GM23338 (cell line): ENCODE data around the gene TCERG1L. TPM values are rescaled to one million over a fixed set of nuclear protein-coding genes. Genes with fewer than 3 reads are reported as not detected.

Experiments
- CREB1 ChIP-seq: fragments of 250-450 bp; sonication (Bioruptor Pico); IDR thresholded peaks from 2 replicates; pipeline ENCODE4 v1.5.0; 2020; ENCODE audit warnings: low read depth, mild to moderate bottlenecking, moderate library complexity
- EZH2 ChIP-seq: fragments of 200-600 bp; sonication (generic); IDR thresholded peaks from one replicate; pipeline ENCODE4 v1.8.0; 2017; ENCODE audit warnings: antibody characterized with exemption, mild to moderate bottlenecking, low read depth; ENCODE audit not compliant: unreplicated experiment
- JUNB ChIP-seq: IDR thresholded peaks from one replicate; pipeline ENCODE4 v1.6.1; 2016; ENCODE audit warnings: antibody characterized with exemption; ENCODE audit not compliant: unreplicated experiment
- NANOG ChIP-seq: IDR thresholded peaks from 2 replicates; pipeline ENCODE4 v1.6.1; 2016; ENCODE audit warnings: antibody characterized with exemption, borderline replicate concordance
- POLR2AphosphoS5 ChIP-seq: IDR thresholded peaks from 2 replicates; pipeline ENCODE4 v1.6.1; 2016; ENCODE audit warnings: antibody characterized with exemption, low read depth
- REST ChIP-seq: IDR thresholded peaks from one replicate; pipeline ENCODE4 v1.6.1; 2018; ENCODE audit warnings: antibody characterized with exemption; ENCODE audit not compliant: unreplicated experiment
- STAT1 ChIP-seq: IDR thresholded peaks from one replicate; pipeline ENCODE4 v1.6.1; 2016; ENCODE audit warnings: antibody characterized with exemption; ENCODE audit not compliant: unreplicated experiment
- ZNF114 ChIP-seq: fragments of 250-450 bp; sonication (Bioruptor Pico); IDR thresholded peaks from 2 replicates; pipeline ENCODE4 v1.5.0; 2020; ENCODE audit warnings: mild to moderate bottlenecking, moderate library complexity
- ZNF331 ChIP-seq: fragments of 250-450 bp; sonication (Bioruptor Pico); IDR thresholded peaks from 2 replicates; pipeline ENCODE4 v1.5.0; 2020; ENCODE audit warnings: low read depth, mild to moderate bottlenecking, moderate library complexity
- ZNF462 ChIP-seq: fragments of 250-450 bp; sonication (Bioruptor Pico); IDR thresholded peaks from 2 replicates; pipeline ENCODE4 v1.5.0; 2020; ENCODE audit warnings: mild to moderate bottlenecking, moderate library complexity
- polyA plus RNA-seq: library from polyadenylated mRNA; unstranded; fragments of >200 nt; fragmentation: Nextera tagmentation; extraction: Ambion mirVana; gene quantifications from 2 replicates; pipeline ENCODE4 v1.2.1, GENCODE V29; 2016
- total RNA-seq: library from RNA; depleted of rRNA; stranded (reverse); fragments of >200 nt; shearing (Covaris generic); gene quantifications from 2 replicates; pipeline ENCODE4 v1.2.3, GENCODE V29; 2014

The TCERG1L gene
- total and polyA plus RNA-seq, 2 experiments from 2014 or later, result 3.9 to 5.5 TPM

- no peak for TF ChIP-seq ZNF462 (CRISPR knock-in tag)
- no peak for TF ChIP-seq POLR2AphosphoS5
- TF ChIP-seq JUNB, result no peak
- TF ChIP-seq ZNF114, result no peak
- TF ChIP-seq NANOG, result no peak
- no peak for TF ChIP-seq REST
- TF ChIP-seq ZNF331 (CRISPR knock-in tag), result no peak
- TF ChIP-seq CREB1 (CRISPR knock-in tag), result no peak
- TF ChIP-seq EZH2, result no peak
- no peak for TF ChIP-seq STAT1
Measured at GRCh38 chr10:131116991-131117375, 194.5 kb downstream of the TCERG1L start (continued).
